Adrenal gland (tissue), 12 donors: ENCODE measurements around the gene ACVR1B. TPM values are rescaled to one million over a fixed set of nuclear protein-coding genes. Genes with fewer than 3 reads are reported as not detected.
A peak's percentile ranks its signal among the peaks of the same experiment; 100 is the strongest.
"Not testable (repeated sequence)": the region's sequence is repeated elsewhere in the genome, so short reads cannot be mapped to it uniquely, and the experiment has no call there.

Source experiments
- DNase-seq, 7 donors: peaks; one replicate each; pipeline ENCODE4 v3.0.0-alpha.2; 2019 to 2020
- H3K27ac ChIP-seq, 5 donors: fragments of 200-600 bp; sonication (generic) in 4 of 5; 1 replicate in 3 of 5; 2 replicates in 2 of 5; pipeline versions ENCODE4 v1.5.1 to v1.8.0; 2016 to 2020; ENCODE audit warnings: mild to moderate bottlenecking in 1 of 5
- H3K27me3 ChIP-seq: fragments of 200-600 bp; 2 replicates; pipeline ENCODE4 v1.8.0; 2021
- H3K36me3 ChIP-seq, 2 donors: fragments of 200-600 bp; replicated peaks in 1 of 2; 1 replicate in 1 of 2; 2 replicates in 1 of 2; pipeline versions ENCODE4 v1.5.1 to v1.8.0; 2018 to 2022
- H3K4me1 ChIP-seq, 2 donors: fragments of 200-600 bp; replicated peaks in 1 of 2; 1 replicate in 1 of 2; 2 replicates in 1 of 2; pipeline versions ENCODE4 v1.5.1 to v1.8.0; 2018 to 2021
- H3K4me3 ChIP-seq, 4 donors: fragments of 200-600 bp; sonication (generic) in 3 of 4; one replicate each; pipeline ENCODE4 v1.5.1; 2016 to 2018
- H3K9me3 ChIP-seq, 3 donors: fragments of 200-600 bp; sonication (generic) in 1 of 3; replicated peaks in 1 of 3; 1 replicate in 2 of 3; 2 replicates in 1 of 3; pipeline versions ENCODE4 v1.5.1 to v1.8.0; 2016 to 2021
- POLR2A ChIP-seq, 2 donors: fragments of 450-650 bp; IDR thresholded peaks; one replicate each; pipeline ENCODE4 v1.6.1; 2017; ENCODE audit warnings: antibody characterized with exemption in 2 of 2, mild to moderate bottlenecking in 2 of 2, moderate library complexity in 1 of 2
- WGBS, 4 donors: extraction: QIAGEN DNeasy Blood & Tissue Kit in 2 of 4; methylation state at CpG; one replicate each; pipeline versions ENCODE4 v1.1.5 to v1.1.7; 2013 to 2017; 5-methylcytosine and 5-hydroxymethylcytosine counted together
- intact Hi-C, 2 donors: fragments of 100-400 bp; cut with DNase I; formaldehyde crosslinking; loops; one replicate each; pipeline versions ENCODE4 v1.14.1 to v1.15.0; 2022 to 2023
- polyA plus RNA-seq, 3 donors: library from polyadenylated mRNA; stranded (reverse); fragments of 200-250 nt in 2 of 3; fragments of 350-450 nt in 1 of 3; fragmentation: Illumina TruSeq in 1 of 3; extraction: RNeasy Lipid Tissue Mini Kit (QIAGEN cat#74804) in 1 of 3; gene quantifications; one replicate each; pipeline ENCODE4 v1.2.3, GENCODE V29; 2013 to 2014
- total RNA-seq, 9 donors: library from RNA; depleted of rRNA in 4 of 9; stranded (reverse); fragments of >200 nt in 4 of 9; fragments of 120-200 nt in 1 of 9; fragmentation: NEBNext Ultra II Directional in 1 of 9; extraction: Animal tissue kit (Norgen Biotek cat#: 25700) in 1 of 9; gene quantifications; one replicate each; pipeline versions ENCODE4 v1.1.0 to v1.2.4, GENCODE V29; 2013 to 2023
- TF ChIP-seq, protein P1 (sequence below), 6 experiments: fragments of 450-650 bp in 4 of 6; fragments of 200-600 bp in 2 of 6; sonication (generic) in 1 of 6; IDR thresholded peaks; 1 replicate in 5 of 6; 2 replicates in 1 of 6; pipeline versions ENCODE4 v1.5.1 to v1.8.0; 2016 to 2021; ENCODE audit warnings: antibody characterized with exemption in 6 of 6, mild to moderate bottlenecking in 2 of 6, moderate library complexity in 1 of 6
- donor health status: healthy with polysubstance abuse.
- donor health status: Bipolar disorder and iron deficiency.
- donor health status: DM: yes; HTN: yes; CAD: no.
- donor health status: DM: no; HTN: no; CAD: no.
- donor health status: DM: no; HTN: no; CAD: no.
- donor health status: DM: yes; HTN: yes; CAD: no.

The ACVR1B gene
- total and polyA plus RNA-seq, 12 donors, result 6.3 to 26.3 (median 13.9) TPM

DNA sequence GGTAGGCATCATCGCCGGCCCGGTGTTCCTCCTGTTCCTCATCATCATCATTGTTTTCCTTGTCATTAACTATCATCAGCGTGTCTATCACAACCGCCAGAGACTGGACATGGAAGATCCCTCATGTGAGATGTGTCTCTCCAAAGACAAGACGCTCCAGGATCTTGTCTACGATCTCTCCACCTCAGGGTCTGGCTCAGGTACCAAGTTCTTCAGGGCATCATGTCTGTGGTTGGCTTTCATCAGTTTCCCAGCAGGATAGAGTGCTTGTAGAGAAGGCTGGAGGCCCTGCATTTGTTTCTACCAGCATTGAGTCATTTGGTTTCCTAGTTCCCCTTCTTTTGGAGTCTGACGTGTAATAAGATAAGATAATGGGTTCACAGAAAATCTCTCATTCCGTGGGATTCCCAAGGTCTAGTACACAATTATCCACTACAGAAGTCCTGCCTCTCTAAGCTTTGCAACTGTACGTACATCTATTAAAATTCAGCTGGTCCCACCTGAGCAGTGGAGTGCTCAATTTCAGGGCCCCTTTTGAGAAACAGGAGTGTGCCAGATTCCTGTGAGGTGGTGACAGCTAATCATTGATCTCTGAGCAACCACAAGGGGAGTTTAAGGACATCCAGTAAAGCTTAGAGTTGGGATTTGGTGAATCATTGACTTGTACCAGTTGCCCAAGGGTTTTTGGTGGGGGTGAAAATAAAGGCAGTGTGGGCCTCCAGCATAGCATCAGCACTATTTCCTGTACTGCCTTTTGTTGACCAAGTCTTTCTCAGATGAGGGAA, 25.1 kb downstream of the ACVR1B start:
- intact Hi-C loops, result no loop called here
- TF ChIP-seq, protein P1, sequence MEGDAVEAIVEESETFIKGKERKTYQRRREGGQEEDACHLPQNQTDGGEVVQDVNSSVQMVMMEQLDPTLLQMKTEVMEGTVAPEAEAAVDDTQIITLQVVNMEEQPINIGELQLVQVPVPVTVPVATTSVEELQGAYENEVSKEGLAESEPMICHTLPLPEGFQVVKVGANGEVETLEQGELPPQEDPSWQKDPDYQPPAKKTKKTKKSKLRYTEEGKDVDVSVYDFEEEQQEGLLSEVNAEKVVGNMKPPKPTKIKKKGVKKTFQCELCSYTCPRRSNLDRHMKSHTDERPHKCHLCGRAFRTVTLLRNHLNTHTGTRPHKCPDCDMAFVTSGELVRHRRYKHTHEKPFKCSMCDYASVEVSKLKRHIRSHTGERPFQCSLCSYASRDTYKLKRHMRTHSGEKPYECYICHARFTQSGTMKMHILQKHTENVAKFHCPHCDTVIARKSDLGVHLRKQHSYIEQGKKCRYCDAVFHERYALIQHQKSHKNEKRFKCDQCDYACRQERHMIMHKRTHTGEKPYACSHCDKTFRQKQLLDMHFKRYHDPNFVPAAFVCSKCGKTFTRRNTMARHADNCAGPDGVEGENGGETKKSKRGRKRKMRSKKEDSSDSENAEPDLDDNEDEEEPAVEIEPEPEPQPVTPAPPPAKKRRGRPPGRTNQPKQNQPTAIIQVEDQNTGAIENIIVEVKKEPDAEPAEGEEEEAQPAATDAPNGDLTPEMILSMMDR (IDR thresholded peaks at IDR 0.05), result no peak
- no peak for TF ChIP-seq POLR2A (IDR thresholded peaks at IDR 0.05)
- peaks cover 13 to 41% of the 10 kb centered on the region in 2 donors for H3K4me1 ChIP-seq

DNA sequence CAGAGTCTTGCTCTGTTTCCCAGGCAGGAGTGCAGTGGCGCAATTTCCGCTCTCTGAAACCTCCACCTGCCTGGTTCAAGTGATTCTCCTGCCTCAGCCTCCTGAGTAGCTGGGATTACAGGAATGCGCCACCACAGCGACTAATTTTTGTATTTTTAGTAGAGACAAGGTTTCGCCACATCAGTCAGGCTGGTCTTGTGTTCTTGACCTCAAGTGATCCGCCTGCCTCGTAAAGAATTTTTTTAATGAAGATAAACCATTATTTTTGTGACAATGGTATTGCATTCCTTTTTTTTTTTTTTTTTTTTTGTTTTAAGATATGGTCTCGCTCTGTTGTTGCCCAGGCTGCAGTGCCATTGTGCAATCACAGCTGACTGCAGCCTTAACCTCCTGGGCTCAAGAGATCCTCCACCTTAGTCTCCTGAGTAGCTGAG, 25.8 kb downstream of the ACVR1B start:
- H3K27ac ChIP-seq, result no peak overlapping the region
- peaks cover 0 to 31% of the 10 kb centered on the region in 2 donors for H3K36me3 ChIP-seq
- H3K4me1 ChIP-seq, result peaks cover 13 to 33% of the 10 kb centered on the region in 2 donors
- no peaks in the 10 kb centered on the region for H3K27me3 ChIP-seq
- intact Hi-C loops, result no loop called here
- WGBS, 4 donors, result 80 to 89% (median 82%) methylated on average over 8 of the region's 8 CpGs
- TF ChIP-seq, protein P1 (IDR thresholded peaks at IDR 0.05), result no peak
- no peak for TF ChIP-seq POLR2A (IDR thresholded peaks at IDR 0.05)
- H3K4me3 ChIP-seq, result no peak overlapping the region
- peak in 2 of 7 donors; percentile 56 to 63 for DNase-seq
- no peaks in the 10 kb centered on the region for H3K9me3 ChIP-seq

More for the DNA sequence above, 25.1 kb downstream of the ACVR1B start:
- DNase-seq, result peak in 1 of 7 donors; percentile 42
- Histone ChIP-seq H3K27ac (peak overlapping the region in 2 of 5 donors; percentile 0 to 66), H3K27me3 (no peaks in the 10 kb centered on the region), H3K4me3 (no peak overlapping the region), H3K36me3 (peaks cover 0 to 23% of the 10 kb centered on the region in 2 donors), H3K9me3 (no peaks in the 10 kb centered on the region)
- WGBS, 4 donors, result 80 to 83% (median 82%) methylated on average over 10 of the region's 10 CpGs

DNA sequence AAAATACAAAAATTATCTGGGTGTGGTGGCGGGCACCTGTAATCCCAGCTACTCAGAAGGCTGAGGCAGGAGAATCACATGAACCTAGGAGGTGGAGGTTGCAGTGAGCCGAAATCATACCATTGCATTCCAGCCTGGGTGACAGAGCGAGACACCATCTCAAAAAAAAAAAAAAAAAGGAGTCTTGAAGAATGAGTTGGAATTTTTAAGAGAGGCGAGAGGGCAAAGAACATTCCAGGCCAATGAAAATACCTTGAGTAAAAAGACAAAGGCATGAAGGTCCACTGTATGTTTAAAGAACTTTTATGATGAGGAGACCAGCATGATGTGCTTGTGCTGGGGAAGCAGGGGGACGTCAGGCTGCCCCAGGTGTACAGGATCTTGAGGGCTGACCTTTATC, 27.8 kb downstream of the ACVR1B start:
- H3K27ac ChIP-seq, H3K4me3 ChIP-seq, H3K9me3 ChIP-seq, intact Hi-C loops, H3K27me3 ChIP-seq: not testable (repeated sequence)
- DNase-seq, result peak in 1 of 7 donors; percentile 15
- H3K36me3 ChIP-seq, result peaks cover 0 to 47% of the 10 kb centered on the region in 2 donors
- H3K4me1 ChIP-seq, result peaks cover 4 to 13% of the 10 kb centered on the region in 2 donors
- WGBS, 4 donors, result 93 to 94% (median 93%) methylated on average over 5 of the region's 5 CpGs

DNA sequence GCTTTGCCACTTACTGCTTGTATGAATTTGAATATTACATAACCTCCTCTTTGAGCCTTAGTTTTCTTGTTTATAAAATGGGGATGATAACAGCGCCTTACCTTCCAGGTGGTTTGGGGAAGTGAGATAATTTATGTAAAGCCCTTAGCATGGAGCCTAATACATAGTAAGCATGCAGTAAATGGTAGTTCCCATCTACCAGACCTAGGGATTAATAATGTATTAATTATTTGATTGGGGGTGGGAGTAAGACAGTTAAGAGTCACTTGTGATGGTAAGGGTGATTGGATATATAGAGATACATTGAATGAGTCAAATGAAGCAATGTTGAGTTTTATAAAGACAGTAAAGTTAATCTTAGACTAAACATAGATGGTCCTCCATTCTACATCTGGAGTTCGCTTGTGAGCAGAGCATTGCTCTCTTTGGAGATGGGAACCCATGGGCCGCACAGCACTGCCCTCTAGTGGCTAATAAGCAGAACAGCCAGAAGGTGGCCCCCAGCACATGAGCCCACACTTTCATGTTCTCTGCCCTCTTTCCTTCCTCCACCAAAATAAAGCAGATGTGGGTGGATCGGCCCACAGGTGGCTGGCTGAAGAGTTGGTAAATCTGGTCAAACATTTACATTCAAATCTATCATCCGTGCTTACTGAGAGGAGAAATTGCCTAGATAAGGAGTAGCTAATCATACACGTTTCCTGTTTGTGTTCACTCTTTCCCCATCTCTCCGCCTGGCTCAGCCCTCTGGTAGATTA, 28.7 kb downstream of the ACVR1B start:
- TF ChIP-seq, protein P1 (IDR thresholded peaks at IDR 0.05), result peak; percentile 89 to 98 (median 92)
- no peak for TF ChIP-seq POLR2A (IDR thresholded peaks at IDR 0.05)
- no peaks in the 10 kb centered on the region for H3K27me3 ChIP-seq
- intact Hi-C loops, result loop anchor here (2.0 to 10.0 kb wide), 2 partner anchors 85 to 89 kb away; no protein-coding TSS in a partner anchor
- H3K36me3 ChIP-seq, result peaks cover 0 to 56% of the 10 kb centered on the region in 2 donors
- H3K4me3 ChIP-seq, result no peak overlapping the region
- peaks cover 4 to 5% of the 10 kb centered on the region in 2 donors for H3K4me1 ChIP-seq
- no peak overlapping the region for H3K27ac ChIP-seq
- DNase-seq, result peak; percentile 48 to 89 (median 72)
- WGBS, 4 donors, result 45 to 52% (median 46%) methylated on average over 7 of the region's 7 CpGs
- H3K9me3 ChIP-seq, result no peaks in the 10 kb centered on the region
